Activated CD4-positive, alpha-beta T cell treated with anti-CD3 and anti-CD28 coated beads, Interleukin-2, amount 10 ng/mL, durations not matched to agents 24 days and 14 days (primary cell): ENCODE results near the gene PNISR. TPM values are rescaled to one million over a fixed set of nuclear protein-coding genes. Genes with fewer than 3 reads are reported as not detected.

Experiments used
- DNase-seq: peaks from one replicate; pipeline ENCODE4 v3.0.0; 2022
- H3K27ac Mint-ChIP-seq: one replicate; pipeline ENCODE4 v1.8.0; 2022; ENCODE audit warnings: mild to moderate bottlenecking, mixed read lengths
- H3K27me3 Mint-ChIP-seq: one replicate; pipeline ENCODE4 v1.8.0; 2022; ENCODE audit warnings: mixed read lengths
- H3K36me3 Mint-ChIP-seq: one replicate; pipeline ENCODE4 v1.8.0; 2022; ENCODE audit warnings: low read depth, mild to moderate bottlenecking, mixed read lengths
- H3K4me1 Mint-ChIP-seq: one replicate; pipeline ENCODE4 v1.8.0; 2021; ENCODE audit warnings: mixed read lengths
- H3K4me3 Mint-ChIP-seq: one replicate; pipeline ENCODE4 v1.8.0; 2022; ENCODE audit warnings: mild to moderate bottlenecking, moderate library complexity, mixed read lengths
- H3K9me3 Mint-ChIP-seq: one replicate; pipeline ENCODE4 v1.8.0; 2021; ENCODE audit warnings: mixed read lengths
- intact Hi-C: fragments of 100-400 bp; cut with micrococcal nuclease; formaldehyde crosslinking; loops from one replicate; pipeline ENCODE4 v1.15.1; 2023
- total RNA-seq: library from RNA; stranded (reverse); gene quantifications from 2 replicates; pipeline ENCODE4 v1.2.3, GENCODE V29; 2022

Gene PNISR
- total RNA-seq, 1 donor from 2014 or later = 117 TPM

DNA sequence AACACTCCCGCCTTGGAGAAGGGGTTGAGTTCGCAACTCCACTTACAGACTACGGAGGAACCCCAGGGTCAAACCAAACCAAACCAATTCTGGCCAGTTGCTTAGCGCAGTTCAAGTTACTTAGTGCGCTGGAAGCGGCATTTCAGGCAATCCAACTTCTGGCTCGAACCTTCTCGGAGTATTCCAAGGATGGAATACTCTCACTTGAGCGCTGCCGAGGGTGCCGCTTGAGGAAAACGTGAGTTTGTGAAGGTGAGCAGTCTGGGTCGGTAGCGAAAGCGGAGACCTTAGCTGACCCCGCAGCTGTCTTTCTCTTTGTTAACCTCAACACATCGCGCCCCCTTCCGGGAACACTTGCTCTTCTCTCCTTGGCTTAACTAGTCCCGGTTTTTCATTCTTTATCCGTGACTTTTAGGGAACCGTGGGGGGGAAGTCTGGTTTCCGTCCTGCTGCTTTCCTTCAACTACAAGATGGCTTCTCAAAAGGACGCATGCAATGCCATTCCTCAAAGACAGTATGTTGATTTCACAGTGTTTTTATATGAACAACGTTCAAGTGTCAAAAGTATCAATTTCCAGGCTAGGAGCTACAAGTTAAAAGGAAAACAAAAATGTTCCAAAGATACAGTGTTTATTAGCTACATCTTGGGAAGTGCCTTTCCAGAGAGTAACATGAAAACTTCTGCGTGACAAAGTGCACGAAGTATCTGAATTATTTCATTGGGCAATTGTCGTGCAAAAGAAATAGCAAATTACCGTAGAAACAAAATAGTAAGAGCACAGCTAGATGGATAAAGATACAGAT lies 741 bp upstream of the PNISR start:
- H3K4me1 Mint-ChIP-seq = peaks cover 45% of the 10 kb centered on the region

DNA sequence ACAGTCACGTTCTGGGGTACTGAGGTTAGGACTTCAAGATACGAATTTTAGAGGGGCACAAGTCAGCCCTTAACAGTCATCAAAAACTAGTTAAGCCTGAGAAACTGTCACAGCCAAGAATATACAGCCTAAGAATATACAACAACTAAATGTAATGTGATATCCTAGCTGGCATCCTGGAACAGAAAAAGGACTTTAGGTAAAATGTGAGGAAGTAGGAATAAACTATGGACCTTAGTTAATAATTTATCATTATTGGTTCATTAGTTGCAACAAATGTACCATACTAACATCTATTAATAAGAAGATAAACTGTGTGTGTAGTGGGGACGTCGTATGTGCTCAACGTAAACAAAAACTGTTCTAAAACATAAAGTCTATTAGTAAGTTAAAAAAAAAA lies 1.1 kb downstream of the PNISR start:
- intact Hi-C loops = loop anchor here (1.0 to 2.0 kb wide), 2 partner anchors 31 to 477 kb away; partner anchors contain the start of gene FBXL4
- peaks cover 47% of the 10 kb centered on the region for H3K4me1 Mint-ChIP-seq
- H3K4me3 Mint-ChIP-seq = peak overlapping the region; percentile 89
- peaks cover 31% of the 10 kb centered on the region for H3K36me3 Mint-ChIP-seq
- H3K9me3 Mint-ChIP-seq = no peaks in the 10 kb centered on the region
- DNase-seq = no peak
- no peaks in the 10 kb centered on the region for H3K27me3 Mint-ChIP-seq
- peak overlapping the region; percentile 68 for H3K27ac Mint-ChIP-seq

More for the DNA sequence above, 741 bp upstream of the PNISR start:
- peak overlapping the region; percentile 89 for H3K4me3 Mint-ChIP-seq
- no peaks in the 10 kb centered on the region for H3K27me3 Mint-ChIP-seq
- H3K27ac Mint-ChIP-seq = peak overlapping the region; percentile 98
- intact Hi-C loops = loop anchor here (1.0 to 2.0 kb wide), 6 partner anchors 89 to 479 kb away; partner anchors contain the start of genes CCNC, FBXL4 and USP45
- H3K36me3 Mint-ChIP-seq = peaks cover 34% of the 10 kb centered on the region
- peak; percentile 88 for DNase-seq
- no peaks in the 10 kb centered on the region for H3K9me3 Mint-ChIP-seq

DNA sequence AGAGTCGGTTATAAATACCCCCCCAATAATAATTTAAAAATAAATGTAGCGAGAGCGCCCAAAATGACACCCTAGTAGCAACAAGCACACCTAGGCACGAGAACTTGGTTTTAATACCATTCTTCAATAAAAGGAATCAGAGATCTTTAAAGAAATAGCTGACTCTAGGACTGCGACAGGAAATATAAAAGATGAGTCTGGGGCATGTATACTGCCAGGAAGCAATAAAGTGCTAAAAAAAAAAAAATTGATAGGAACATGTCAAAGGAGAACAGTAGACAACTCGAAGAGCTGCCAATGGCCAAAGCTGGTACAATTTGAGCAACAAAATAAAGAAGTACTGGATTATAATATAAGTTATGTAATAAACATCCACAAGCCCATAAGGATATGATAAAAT lies 2.2 kb downstream of the PNISR start:
- Mint-ChIP-seq H3K36me3 (peaks cover 28% of the 10 kb centered on the region), H3K4me1 (peaks cover 48% of the 10 kb centered on the region), H3K9me3 (no peaks in the 10 kb centered on the region), H3K27me3 (no peaks in the 10 kb centered on the region), H3K4me3 (peak overlapping the region; percentile 89), H3K27ac (no peak overlapping the region)
- intact Hi-C loops = no loop called here
- no peak for DNase-seq

DNA sequence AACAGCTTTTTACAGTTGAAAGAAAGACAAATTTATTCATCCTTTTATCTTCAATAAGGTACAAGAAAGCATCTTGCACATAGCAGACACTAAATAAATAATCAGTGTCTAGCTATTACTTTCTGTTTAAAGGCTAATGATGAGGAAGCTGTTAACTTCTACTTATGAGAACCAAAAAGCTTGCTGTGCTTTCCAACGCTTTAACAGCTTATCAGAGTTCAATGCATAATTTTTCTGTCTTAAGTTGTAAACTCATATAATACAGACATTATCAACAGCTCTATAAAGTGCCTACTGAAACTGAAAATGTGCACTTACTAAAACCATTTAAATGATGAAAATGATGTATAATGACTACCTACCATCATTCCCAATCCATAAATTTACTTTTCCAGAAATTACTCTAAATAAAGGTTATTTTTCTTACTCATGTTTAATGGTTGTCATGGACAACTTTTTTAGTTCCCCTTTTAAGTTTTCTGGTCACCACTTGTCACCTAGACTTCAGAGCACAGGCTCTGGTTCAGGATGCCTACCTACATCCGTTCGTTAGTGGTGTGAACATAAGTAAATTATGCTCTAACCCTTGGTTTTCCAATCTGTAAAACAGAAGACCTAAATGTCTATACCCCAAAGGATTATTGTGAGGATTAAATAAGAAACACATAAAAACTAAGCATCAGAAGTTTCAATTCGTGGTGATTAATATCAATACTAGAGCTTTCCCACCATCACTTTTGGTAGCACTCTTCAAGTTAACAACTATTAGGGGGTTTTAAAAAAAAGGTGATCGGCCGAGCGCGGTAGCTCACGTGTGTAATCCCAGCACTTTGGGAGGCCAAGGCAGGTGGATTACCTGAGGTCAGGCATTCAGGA lies 8.0 kb downstream of the PNISR start:
- no peak overlapping the region for H3K4me3 Mint-ChIP-seq
- DNase-seq = no peak
- H3K27ac Mint-ChIP-seq = no peak overlapping the region
- H3K36me3 Mint-ChIP-seq = peaks cover 32% of the 10 kb centered on the region
- H3K4me1 Mint-ChIP-seq = peaks cover 29% of the 10 kb centered on the region
- intact Hi-C loops = no loop called here
- no peaks in the 10 kb centered on the region for H3K27me3 Mint-ChIP-seq
- H3K9me3 Mint-ChIP-seq = no peaks in the 10 kb centered on the region

DNA sequence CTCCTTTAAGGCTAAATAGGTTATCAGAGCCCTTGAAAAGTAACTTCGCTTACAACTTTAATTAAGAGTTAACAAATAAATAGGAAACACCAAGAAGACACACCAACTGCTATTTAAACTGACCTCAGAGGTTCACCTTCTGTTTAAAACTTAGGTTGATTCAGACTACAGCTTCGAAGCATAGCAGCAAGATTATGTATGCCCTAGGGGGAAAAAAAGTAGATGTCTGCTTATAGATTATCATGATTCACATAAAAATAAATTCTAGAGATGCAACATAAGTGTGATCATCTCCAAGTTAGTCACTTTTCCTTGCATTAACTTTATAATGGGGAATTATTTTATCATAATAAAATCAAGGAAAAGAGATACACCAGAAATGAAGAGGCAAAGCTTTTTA lies 8.9 kb downstream of the PNISR start:
- Mint-ChIP-seq H3K27ac (no peak overlapping the region), H3K9me3 (no peaks in the 10 kb centered on the region)
- intact Hi-C loops = no loop called here

DNA sequence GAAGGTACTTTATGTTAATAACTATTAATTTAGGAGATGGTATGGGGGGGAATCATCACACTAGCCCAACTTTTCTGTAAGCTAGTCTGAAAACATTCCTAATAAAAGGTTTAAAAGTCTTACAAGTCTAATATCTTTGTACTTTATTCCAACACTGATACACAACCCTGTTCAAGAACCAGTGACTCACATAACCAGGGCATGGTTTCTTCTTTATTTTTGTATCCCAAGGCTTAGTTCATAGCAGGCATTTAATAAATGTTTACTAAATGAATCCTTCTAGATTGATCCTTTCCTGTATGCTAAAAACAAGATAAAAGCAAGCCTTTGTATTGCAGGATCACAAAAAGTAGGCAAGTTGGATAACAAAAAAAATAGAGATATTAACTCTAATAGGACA lies 9.7 kb downstream of the PNISR start:
- H3K4me1 Mint-ChIP-seq = peaks cover 25% of the 10 kb centered on the region
- no peaks in the 10 kb centered on the region for H3K27me3 Mint-ChIP-seq
- DNase-seq = no peak
- H3K36me3 Mint-ChIP-seq = peaks cover 32% of the 10 kb centered on the region
- intact Hi-C loops = no loop called here
- no peak overlapping the region for H3K4me3 Mint-ChIP-seq
- no peak overlapping the region for H3K27ac Mint-ChIP-seq
- no peaks in the 10 kb centered on the region for H3K9me3 Mint-ChIP-seq

More for the DNA sequence above, 8.9 kb downstream of the PNISR start:
- DNase-seq = no peak
- Mint-ChIP-seq H3K4me1 (peaks cover 26% of the 10 kb centered on the region), H3K4me3 (no peak overlapping the region), H3K36me3 (peaks cover 30% of the 10 kb centered on the region), H3K27me3 (no peaks in the 10 kb centered on the region)

DNA sequence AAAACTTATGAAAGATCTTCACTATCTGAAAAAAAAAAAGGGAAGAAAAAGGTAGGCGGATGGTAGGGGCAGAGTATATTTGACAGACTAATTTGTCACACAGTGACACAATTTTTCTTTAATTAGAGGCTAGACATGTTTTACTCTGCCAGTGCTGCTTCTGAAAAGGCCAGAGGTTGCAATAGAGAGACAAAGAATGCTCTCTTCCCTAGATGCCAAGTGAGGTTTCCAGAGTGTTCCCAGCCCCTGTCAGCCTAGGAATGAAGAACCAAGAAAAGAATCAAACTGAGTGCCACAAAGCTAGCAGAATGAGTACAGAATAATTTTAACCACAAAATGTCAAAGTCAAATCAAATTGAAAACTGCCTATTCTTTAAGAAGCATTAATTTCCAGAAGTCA lies 13.0 kb downstream of the PNISR start:
- no peak overlapping the region for H3K4me3 Mint-ChIP-seq
- H3K36me3 Mint-ChIP-seq = peaks cover 48% of the 10 kb centered on the region
- peak overlapping the region; percentile 68 for H3K27ac Mint-ChIP-seq
- H3K4me1 Mint-ChIP-seq = peaks cover 14% of the 10 kb centered on the region
- DNase-seq = no peak
- intact Hi-C loops = no loop called here
- no peaks in the 10 kb centered on the region for H3K27me3 Mint-ChIP-seq
- no peaks in the 10 kb centered on the region for H3K9me3 Mint-ChIP-seq

DNA sequence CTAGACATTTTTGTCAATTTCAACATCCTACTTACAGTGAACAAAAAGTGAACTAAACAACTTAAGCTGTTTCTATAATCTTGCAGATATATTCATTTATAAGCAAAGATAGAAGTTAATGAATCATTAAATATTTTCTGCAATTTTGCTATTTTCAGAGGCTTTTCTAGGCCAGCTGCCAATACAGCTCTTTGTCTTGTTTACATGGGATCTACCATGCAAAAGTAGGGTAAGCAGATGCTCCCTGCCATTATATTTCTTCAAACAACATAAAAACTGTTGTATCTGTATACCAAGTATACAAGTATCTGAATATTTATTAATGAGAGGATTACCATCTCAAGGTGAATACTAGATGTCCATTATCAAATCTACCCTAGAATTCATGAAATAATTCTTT lies 15.4 kb downstream of the PNISR start:
- Mint-ChIP-seq H3K4me1 (peaks cover 12% of the 10 kb centered on the region), H3K4me3 (no peak overlapping the region), H3K9me3 (no peaks in the 10 kb centered on the region), H3K27ac (no peak overlapping the region), H3K36me3 (peaks cover 53% of the 10 kb centered on the region), H3K27me3 (no peaks in the 10 kb centered on the region)
- no peak for DNase-seq
- intact Hi-C loops = no loop called here

DNA sequence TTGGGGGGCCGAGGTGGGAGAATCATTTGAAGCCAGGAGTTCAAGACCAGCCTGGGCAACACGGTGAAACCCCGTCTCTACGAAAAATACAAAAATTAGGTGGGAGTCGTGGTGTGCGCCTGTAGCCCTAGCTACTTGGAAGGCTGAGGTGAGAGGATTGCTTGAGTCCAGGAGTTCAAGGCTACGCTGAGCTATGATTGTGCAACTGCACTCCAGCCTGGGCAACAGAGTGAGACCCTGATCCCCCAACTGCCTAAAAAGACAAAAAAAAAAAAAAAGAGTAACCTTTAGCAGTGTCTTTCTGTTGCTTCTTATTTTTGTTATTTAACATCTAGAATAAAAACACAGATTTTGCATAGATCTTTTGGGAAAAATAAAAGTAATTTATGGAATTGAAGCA lies 18.0 kb downstream of the PNISR start:
- Mint-ChIP-seq H3K27me3 (no peaks in the 10 kb centered on the region), H3K4me1 (peaks cover 6% of the 10 kb centered on the region), H3K4me3 (no peak overlapping the region), H3K27ac (no peak overlapping the region), H3K9me3 (no peaks in the 10 kb centered on the region), H3K36me3 (peaks cover 55% of the 10 kb centered on the region)
- DNase-seq = no peak
- intact Hi-C loops = no loop called here

DNA sequence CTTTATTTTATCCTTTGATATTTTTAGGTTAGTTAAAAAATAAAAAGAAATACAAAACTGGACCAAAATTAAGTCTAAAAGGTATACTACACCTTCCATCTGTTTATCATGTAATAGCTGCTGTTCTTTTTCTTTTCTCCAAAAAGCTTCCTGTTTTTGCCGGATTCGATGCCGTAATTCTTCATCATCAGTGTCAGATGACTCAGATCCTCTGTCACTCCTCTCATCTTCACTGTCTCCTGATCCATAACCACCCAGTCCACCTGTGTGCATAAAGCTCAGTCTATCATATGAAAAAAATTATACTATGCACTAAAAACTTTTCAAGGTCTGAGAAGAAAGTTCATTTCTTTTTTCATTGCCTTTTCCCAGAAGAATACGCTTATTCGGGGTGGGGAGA lies 22.7 kb downstream of the PNISR start:
- no peaks in the 10 kb centered on the region for H3K9me3 Mint-ChIP-seq
- no peak overlapping the region for H3K4me3 Mint-ChIP-seq
- peaks cover 49% of the 10 kb centered on the region for H3K36me3 Mint-ChIP-seq
- H3K27me3 Mint-ChIP-seq = no peaks in the 10 kb centered on the region
- no peak overlapping the region for H3K27ac Mint-ChIP-seq
- no peaks in the 10 kb centered on the region for H3K4me1 Mint-ChIP-seq
- intact Hi-C loops = no loop called here
- no peak for DNase-seq

DNA sequence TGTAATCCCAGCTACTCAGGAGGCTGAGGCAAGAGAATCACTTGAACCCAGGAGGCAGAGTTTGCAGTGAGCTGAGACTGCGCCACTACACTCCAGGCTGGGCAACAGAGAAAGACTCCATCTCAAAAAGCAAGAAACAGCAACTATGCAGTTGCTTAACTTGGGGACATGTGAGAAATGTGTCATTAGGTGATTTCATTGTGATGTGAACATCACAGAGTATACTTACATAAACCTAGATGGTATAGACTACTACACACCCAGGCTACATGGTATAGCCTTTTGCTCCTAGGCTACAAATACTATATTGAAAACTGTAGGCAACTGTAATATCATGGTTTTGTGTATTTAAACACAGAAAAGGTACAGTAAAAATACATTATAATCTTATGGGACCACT lies 27.8 kb downstream of the PNISR start:
- Mint-ChIP-seq H3K27ac (no peak overlapping the region), H3K36me3 (peaks cover 21% of the 10 kb centered on the region), H3K9me3 (no peaks in the 10 kb centered on the region), H3K4me3 (no peak overlapping the region), H3K4me1 (peaks cover 14% of the 10 kb centered on the region), H3K27me3 (no peaks in the 10 kb centered on the region)
- DNase-seq = no peak
- intact Hi-C loops = no loop called here

DNA sequence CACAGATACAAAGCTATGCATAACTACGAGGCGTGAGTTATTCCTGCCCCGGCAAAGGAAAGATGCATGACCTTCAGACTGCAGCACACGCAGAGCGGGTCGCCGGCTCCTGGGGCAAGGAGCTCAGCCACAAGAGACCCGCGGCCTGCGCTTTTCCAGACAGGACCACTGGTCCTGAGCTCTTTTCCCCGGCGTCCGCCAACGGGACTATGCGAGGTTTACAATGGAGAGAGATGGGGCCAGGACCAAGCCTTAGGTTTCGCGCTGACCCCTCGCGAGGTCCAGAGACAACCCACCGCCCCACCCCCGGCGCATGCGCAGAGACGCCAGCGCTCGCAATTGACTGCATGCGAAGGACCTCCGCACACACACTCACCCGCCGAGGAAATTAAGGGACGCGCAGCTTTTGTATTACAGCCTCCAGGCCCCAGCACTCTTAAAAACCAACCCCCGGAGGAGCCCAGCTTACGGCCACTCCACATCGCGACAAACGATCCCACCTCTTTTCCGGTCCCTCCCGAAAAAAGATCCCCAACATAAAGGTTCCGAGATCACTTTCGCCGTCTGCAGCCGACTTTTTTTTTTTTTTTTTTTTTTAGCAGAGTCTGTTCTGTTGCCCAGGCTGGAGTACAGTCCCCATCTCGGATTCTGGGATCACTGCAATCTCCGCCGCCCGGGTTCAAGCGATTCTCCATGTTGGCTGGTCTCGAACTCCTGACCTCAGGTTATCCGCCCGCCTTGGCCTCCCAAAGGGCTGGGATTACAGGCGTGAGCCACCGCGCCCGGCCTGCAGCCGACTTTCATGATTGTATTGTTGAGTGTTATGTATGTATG lies 31.2 kb downstream of the PNISR start, which contains the start of gene COQ3:
Gene COQ3 (minus strand): TSS at position 498 of the 834 bp plus-strand sequence. CDS start 16 bp downstream, at position 482.
- H3K4me3 Mint-ChIP-seq = peak within 1 kb of the TSS; percentile 96
- H3K27ac Mint-ChIP-seq = peak within 1 kb of the TSS; percentile 91
- H3K9me3 Mint-ChIP-seq = no peaks in the 10 kb centered on the region
- intact Hi-C loops = loop anchor here (1.0 to 2.0 kb wide), 3 partner anchors 30 to 447 kb away; partner anchors contain the start of gene FBXL4
- peaks cover 15% of the 10 kb centered on the region for H3K4me1 Mint-ChIP-seq
- DNase-seq = peak; percentile 91
- H3K27me3 Mint-ChIP-seq = no peaks in the 10 kb centered on the region
- H3K36me3 Mint-ChIP-seq = peaks cover 2% of the 10 kb centered on the region

DNA sequence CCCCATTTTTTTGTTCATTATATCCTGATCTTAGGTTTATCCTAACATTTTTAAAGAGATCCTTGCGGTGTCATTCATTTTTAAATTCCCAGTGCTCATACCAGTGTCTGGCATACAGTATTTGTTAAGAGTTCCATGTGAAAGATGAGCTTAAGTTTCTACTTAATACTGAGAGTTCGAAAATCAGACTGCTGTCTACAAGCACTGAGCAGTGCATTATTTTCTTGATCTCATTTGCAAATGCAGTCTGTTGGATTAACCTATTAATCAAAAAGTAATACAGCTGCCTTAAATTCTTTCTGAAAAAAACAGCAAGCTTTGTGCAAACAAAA lies 31.8 kb downstream of the PNISR start:
- peaks cover 15% of the 10 kb centered on the region for H3K4me1 Mint-ChIP-seq
- H3K4me3 Mint-ChIP-seq = peak overlapping the region; percentile 96
- no peaks in the 10 kb centered on the region for H3K9me3 Mint-ChIP-seq
- intact Hi-C loops = loop anchor here (1.0 kb wide), 1 partner anchor 31 kb away; no protein-coding TSS in a partner anchor
- no peak for DNase-seq
- peaks cover 2% of the 10 kb centered on the region for H3K36me3 Mint-ChIP-seq
- peak overlapping the region; percentile 91 for H3K27ac Mint-ChIP-seq
- no peaks in the 10 kb centered on the region for H3K27me3 Mint-ChIP-seq
